Limb (tissue), 2 donors: ENCODE results near the gene UCP2.
"Not testable (repeated sequence)": the region's sequence is repeated elsewhere in the genome, so short reads cannot be mapped to it uniquely, and the experiment has no call there.

Experiments
- DNase-seq, 2 donors: peaks; one replicate each; pipeline ENCODE4 v3.0.0-alpha.2; 2016; ENCODE audit errors: extremely low spot score in 2 of 2

The UCP2 gene

DNA sequence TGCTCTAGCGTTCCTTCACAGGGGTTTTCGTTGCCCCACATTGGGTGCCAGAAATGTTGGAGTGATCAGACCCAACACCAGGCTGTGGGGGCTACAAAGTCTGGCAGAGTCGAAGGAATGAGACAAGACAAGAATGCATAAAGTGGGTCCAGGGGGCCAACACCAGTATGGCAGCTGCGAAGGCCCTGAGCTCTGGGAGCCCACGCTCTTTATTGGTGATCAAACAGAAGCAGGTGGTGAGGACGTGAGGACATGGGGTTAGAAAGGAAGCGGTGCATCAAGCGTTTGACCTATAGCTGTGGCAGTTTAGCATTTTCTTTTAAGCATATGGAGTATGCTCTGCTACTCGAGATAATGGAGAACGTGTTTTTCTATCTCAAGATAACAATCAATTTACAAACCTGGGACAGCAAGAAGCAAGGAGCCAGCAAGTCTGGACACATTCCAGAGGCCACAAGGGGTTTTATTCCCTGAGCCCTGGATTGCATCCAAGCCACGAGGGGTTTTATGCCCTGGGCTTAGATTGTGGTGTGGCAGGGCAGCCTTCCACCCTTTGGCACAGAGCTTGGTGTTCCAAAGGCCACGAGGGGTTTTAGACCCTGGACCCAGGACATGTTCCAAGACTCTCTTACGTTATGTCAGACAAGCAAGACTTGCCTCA, 35.7 kb downstream of the UCP2 start:
- DNase-seq, result no peak

DNA sequence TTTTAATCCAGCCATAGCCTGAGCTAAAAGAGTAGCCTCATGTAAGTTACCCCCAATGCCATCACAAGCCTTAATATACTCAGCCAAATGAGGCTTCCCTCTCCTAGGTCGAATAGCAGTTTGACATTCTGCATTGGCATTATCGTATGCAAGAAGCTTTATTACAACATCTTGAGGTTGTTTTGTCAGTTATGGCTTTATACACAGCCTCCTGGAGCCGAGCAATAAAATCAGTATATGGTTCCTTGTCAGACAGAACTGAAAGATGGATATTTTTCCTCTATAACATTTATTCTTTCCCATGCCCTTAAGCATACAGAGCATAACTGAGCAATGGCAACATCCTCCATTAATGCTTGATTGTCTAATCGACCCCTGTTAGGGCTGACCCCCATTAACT, 37.2 kb downstream of the UCP2 start:
- no peak for DNase-seq

DNA sequence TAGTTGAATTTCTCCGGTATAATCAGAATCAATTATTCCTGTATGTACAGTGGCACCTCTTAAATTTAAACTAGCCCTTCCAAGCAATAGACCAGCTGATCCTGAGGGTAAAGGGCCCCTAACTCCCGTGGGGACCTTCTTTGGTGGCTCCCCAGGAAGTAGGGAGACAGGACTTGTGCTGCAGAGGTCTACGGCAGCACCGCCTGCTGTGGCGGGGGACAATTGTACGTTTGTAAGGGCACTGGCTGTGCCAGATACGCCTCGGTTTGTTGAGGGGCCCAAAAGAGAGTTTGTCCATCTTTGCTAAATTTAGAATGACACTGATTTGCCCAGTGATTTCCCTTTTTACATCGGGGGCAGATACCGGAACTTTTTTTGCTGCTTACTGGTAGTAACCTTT, 37.7 kb downstream of the UCP2 start:
- no peak for DNase-seq

DNA sequence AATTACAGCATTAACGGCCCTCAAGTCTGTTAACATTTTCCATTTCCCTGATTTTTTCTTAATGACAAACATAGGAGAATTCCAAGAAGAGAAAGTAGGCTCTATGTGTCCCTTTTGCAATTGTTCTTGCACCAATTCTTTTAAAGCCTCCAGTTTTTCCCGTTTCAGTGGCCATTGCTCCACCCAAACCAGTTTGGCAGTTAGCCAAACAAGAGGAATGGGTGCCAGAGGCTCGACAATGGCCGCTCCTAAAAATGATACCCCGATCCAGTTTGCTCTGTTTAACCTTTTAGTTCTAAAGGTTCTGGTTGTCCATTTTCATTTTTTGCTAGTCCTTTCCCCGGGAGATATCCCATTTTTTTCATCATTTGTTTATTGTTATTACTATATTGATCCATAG, 38.6 kb downstream of the UCP2 start:
- no peak for DNase-seq

DNA sequence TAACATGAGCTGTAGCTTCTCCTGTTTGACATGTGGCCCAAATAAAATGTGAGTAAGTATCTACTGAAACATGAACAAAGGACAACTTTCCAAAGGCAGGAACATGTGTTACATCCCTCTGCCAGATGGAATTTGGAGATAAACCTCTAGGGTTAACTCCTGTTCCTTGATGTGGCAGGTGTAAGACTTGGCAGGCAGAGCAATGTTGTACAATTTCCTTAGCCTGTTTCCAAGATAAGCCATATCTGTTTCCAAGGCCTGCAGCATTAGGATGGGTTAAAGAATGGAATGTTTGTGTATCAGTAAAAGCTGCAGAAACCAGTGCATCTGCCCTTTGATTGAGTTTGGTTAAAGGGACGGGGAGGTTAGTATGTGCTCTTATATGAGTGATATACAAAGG, 40.6 kb downstream of the UCP2 start:
- no peak for DNase-seq

DNA sequence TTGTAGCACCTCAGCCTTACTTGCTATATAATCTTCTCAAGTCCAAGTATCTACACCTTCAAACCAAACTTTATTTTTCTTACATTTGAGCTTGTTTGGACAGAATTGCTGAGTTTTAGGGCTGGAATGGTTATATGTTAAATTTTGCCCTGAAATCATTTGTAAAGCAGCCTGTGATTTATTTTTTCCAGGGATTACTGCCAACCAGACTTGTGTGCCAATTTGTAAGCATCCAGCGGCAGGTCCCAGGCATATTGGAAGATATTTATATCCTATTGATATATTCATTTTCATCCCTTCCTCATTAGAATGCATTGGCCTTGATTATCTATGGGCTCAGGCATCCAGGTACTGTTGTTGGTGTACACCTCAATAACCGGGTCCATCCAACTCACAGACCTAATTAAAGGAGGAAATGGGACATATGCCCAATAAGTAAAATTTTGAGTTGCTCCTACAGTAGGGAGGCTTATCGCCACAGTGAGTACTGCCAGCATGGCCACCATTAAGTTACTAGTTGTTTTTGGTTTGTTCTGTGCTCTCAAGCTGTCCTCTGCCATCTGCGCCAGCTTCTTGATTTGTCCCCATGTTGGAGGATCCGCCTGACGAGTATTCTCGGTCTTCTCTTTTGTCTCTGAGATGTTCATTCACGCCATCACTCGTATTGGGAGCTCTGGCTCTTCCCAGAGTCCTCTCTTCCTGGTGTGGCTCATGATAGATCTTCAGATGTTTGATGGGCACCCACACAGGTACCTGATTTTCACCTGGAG, 41.7 kb downstream of the UCP2 start:
- no peak for DNase-seq

DNA sequence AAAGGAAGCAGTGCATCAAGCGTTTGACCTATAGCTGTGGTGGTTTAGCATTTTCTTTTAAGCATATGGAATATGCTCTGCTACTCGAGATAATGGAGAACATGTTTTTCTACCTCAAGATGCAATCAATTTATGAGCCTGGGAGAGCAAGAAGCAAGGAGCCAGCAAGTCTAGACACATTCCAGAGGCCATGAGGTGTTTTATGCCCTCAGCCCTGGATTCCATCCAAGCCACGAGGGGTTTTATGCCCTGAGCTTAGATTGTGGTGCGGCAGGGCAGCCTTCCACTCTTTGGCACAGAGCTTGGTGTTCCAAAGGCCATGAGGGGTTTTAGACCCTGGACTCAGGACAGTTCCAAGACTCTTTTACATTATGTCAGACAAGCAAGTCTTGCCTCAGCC, 43.5 kb downstream of the UCP2 start:
- no peak for DNase-seq

DNA sequence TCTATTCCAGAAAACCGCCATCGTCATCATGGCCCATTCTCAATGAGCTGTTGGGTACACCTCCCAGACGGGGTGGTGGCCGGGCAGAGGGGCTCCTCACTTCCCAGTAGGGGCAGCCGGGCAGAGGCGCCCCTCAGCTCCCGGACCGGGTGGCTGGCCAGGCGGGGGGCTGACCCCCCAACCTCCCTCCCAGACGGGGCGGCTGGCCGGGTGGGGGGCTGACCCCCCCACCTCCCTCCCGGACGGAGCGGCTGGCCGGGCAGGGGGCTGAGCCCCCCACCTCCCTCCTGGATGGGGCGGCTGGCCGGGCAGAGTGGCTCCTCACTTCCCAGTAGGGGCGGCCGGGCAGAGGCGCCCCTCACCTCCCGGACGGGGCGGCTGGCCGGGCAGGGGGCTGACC, 46.6 kb downstream of the UCP2 start:
- not testable (repeated sequence) for DNase-seq

DNA sequence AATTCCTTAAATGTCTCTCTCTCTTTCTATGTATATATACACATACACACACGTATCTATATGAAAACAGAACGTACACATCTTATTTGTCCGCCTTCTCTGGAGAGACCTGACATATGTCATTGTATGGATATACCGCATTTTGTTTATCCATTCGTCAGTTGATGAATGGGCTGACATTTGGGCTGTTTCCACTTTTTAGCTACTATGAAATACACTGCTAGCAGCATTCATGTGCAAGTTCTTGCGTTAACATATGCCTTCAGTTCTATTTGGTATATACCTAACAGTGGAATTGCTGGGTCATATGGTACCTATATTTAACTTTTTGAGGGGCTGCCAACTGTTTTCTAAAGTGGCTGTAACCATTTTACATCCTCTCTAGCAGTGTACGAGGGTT, 49.9 kb downstream of the UCP2 start:
- no peak for DNase-seq

DNA sequence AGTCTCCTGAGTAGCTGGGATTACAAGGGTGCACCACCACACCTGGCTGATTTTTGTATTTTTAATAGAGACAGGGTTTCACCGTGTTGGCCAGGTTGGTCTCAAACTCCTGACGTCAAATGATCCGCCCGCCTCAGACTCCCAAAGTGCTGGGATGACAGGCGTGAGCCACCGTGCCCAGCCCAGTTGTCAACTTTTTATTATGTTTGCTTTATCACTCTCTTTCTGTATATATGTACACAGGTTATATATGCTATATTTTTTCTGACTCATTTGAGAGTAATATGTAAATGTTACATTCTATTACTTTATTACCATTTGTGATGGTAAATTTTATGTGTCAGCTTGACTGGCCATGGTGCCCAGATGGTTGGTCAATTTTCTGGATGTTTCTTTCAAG, 50.7 kb downstream of the UCP2 start:
- no peak for DNase-seq

DNA sequence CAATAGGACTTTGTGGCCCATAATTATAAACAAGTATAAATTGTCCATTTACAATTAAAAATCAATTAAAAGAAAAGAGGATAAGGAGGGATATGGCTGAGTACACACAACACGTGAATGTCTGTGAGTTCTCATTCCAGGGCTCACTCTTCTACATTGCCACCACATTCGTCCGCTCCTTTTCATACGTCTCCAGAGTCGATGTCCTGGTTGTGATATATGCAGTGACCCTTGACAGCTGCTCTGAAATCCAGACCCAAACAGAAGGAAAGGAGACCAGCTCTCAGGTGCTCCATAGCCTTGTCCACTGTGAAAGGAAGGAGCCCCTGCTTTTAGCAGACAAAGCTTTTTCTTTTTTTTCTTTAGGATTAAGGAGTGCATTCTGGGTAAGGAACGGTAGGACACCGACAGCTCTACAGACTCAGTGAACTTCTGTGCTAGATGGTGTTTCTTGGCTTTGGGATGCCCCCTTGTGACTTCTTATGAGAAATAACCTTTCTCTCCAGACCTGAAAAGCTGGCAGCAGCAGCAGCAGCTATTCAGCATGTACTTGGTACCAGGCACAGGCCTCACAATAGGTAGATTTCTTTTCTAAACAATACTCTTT, 51.5 kb downstream of the UCP2 start:
- peak in 1 of 2 donors; percentile 29 for DNase-seq

DNA sequence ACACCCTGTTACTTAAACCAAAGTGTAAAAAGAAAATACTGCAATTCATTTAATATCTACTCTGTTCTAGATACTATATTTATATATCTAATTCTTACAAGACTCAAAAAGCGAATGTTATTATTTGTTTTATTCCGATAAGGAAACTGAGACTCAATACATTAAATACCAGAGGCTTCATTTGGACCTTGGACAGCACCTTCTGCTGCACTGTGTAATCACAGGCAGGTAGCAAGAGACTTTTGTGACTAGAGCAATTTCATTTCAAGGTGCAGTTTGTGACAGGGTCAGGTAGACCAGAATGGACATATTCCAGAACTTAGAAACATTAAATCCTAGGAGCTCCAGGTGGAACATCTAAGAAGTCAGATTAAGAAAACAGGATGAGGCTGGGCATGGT, 53.3 kb downstream of the UCP2 start:
- no peak for DNase-seq
